NCI-H526 (cell line): ENCODE data around the gene GTSE1.

ENCODE experiments used
- DNase-seq, 2 experiments: peaks; one replicate each; lab custom pipeline; 2025; lab: John Stamatoyannopoulos, UW

Gene GTSE1

DNA sequence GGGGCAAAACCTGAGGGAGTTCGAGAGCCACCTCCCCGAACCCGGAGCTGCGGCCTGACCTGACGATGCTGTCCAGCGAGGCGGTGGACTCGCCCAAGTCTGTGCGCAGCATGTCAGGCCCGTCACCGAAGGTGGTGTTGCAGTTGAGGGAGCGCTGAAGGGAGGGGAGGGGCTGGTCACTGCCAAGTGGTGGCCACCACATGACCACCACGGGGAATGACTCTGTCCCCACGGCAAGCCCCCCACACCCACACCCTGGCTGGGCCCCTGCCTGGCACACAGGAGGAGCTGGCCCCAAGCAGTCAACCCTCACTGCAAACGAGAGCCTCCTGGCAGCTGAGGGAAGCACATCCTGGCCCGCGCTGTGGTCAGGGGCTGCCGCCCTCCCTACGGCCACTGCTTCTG, 69.7 kb downstream of the GTSE1 start:
- no peak for DNase-seq

DNA sequence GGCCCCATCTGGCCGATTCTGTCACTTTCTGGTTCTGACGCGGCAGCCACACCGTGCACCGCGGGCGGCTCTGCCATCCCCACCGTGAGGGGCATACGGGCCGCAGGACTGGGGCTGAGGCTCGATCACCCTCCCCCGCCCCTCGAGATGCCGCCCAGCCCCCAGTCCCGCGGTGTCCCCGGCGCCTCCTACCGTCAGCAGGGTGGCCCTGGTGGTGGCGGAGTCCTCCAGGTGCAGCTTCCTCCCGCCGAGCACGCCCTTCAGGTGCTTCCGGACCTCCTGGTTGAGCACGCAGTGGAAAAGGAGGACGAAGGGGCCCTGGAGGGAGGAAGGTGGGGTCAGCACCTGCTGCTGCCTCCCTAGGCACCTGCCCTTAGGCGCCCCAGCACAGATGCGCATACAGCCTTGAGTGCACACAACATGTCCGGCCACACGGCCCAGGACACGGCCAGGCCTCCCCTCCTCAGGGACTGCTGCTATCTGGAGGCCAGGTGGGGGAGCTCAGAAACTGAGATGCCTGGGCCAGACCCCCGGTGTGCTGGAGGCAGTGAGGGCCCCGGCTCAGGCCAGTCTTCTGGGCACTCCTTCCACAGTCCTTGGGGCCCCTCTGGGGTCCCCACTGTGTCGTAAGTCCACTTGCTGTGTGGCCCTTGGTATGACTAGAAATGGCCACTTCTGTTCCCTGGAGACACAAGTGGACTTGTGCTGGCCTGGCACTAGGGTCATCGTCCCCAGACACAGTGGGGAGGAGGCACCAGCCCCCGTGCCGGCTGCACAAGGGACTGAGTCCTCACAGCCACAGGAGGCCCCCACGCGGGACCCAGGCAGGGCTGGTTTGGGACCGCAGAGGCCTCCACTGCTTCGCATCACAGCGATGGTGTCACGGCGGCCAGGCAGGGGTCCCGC, 70.4 kb downstream of the GTSE1 start:
- DNase-seq = peak in 1 of 2 experiments; percentile 37

DNA sequence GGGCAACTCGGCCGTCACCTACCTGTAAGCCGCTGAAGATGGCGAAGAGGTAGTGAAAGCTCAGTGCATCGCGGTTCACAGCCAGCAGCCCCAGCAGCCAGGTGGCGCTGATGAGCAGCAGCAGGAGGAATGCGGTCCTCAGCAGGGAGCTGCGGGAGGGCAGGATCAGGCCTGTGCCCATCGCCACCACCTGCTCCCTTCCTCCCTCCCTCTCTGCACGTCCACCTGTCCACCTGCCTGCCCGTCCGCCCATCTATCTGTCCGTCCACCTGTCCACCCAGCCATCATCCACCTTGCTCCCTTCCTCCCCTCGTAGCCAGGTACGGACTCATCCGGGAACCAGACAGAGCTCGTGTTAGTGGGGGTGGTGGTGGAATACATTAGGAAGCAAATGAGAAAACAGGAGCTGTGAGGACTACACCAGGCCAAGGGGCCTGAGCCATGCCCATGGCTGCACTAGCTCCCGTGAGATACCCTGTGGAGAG, 71.1 kb downstream of the GTSE1 start:
- peak; percentile 43 to 75 for DNase-seq

- DNase-seq = no peak
These were observed 71.8 kb downstream of the GTSE1 start for GRCh38 chr22:46368422-46368821.

DNA sequence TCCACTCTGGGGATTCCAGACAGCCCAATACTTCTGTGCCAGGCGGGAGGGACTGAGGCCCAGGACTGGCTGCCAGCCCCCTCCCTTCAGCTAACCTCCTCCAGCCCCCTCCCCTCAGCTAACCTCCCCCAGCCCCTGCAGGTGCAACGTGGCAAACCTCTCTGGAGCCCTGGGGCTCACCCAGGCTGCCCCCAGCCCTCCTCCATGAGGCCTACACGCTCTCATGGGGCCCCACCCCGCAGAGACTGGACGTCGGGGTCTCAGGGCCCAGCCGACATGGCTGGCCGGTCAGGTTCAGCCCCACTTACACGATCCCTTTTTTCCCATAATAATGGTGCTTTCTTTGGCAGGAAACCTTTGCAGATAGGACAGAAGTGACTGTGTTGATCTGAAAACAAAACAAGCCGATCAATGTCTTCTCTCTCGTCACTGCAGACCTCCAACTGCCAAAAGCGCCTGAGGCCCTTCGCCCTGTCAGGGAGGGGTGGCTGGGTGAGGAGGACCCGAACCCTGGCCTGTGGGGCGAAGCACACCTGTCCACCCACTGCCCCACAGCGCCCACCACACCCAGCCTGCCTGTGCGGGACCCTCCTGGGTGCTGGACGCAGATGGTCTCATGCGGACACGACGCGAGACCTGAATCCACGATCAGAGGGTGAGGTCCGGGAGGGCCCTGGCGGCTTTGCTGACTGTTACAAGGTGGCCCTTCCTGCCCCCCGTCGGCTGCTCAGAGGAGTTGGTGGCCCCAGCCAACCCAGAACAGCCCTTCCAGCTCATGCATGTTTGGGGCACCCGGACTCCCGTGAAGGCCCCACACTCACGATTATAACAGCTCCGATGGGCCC, 72.4 kb downstream of the GTSE1 start:
- DNase-seq = no peak

DNA sequence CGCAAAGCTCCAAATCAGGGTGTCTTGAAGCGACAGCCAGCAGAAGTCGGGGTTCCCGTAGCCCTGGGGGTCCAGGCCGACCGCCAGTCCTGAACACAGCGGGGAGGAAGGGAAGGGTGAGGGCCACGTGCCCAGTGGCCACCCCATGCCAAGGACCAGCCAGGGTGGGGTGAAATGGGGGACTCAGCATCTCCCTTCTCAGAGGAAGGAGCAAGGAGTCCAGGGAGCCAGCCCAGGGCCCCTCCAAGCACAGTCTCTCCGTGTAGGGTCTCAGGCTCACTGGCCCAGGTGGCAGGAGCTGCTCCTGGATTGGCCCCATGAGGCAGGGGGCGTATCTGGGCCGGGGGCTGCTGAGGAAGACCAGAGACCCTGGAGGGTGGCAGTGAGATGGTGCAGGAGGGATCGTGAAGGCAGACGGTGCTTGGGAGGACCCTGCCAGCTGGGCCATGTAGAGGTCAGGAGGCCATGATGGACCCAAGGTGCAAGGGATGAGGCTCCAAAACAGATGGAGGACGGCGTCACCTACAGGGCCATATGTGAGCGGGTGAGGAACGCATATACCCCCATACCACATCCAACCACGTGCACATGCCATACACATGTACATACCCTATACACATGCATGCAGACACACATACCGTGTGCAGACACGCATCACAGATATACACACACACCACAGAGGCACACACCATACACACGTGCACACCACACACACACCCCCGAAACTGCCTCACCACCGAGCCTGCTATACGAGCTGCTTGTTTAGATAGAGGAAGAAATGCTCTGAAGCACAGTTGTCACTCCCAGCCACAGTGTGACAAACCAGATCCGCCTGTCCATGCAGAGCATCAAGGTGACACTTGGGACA, 73.3 kb downstream of the GTSE1 start:
- no peak for DNase-seq

DNA sequence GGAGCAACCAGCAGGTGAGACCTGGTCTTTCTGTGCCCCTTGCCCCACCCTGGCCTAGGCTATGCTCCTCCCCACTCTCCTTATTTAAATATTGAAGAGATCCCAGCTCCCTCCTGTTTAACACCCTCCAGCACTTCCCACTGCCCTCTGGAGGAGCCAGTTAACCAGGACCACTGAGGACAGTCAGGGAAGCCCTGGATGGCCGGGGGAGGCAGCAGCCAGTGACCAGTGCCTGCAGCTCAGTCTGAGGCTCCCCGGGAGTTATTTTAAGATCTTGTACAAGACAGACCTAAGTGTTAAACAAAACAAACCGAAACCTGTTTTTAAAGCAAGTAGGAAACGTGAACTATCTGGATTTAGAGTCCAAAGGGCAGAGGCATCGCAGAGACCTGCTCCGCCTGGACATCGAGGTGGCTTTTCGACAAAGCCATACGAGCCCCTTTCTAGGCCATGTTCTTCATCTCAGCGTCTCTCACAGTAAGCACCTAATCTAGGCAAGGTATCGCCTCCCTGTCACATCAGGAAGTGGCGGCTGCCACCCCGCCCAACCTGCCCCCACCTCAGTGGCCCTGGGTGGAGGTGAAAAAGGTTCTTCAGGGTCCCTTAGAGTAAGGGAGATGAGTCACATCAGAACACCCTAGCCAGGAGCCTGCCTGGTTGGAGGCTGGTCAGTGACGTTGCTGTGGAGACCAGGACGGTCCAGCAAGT, 74.1 kb downstream of the GTSE1 start:
- peak in 1 of 2 experiments; percentile 8 for DNase-seq

GRCh38 chr22:46371623-46372226, 75.1 kb downstream of the GTSE1 start:
- no peak for DNase-seq

DNA sequence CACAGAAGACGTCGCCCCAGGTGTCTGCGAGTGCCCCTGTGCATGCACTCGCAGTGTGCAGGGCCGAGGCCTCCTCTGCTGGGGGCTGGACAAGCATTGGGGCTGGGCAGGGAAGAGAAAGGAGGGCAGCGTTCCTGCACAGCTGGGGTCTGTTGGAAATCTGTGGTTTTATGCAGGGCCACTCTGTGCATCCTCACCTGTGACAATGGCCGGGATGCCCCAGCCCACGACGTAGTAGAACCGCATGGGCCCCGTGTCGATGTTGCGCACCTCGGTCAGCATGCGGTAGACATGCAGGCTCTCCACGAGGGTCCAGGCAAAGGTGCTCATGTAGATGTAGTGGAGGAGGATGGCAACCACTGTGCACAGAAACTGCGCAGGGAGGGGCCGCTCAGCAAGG, 76.0 kb downstream of the GTSE1 start:
- DNase-seq = no peak

- no peak for DNase-seq
These were observed 76.5 kb downstream of the GTSE1 start for GRCh38 chr22:46373159-46373558.

GRCh38 chr22:46373921-46374662, 77.4 kb downstream of the GTSE1 start:
- DNase-seq = no peak

DNA sequence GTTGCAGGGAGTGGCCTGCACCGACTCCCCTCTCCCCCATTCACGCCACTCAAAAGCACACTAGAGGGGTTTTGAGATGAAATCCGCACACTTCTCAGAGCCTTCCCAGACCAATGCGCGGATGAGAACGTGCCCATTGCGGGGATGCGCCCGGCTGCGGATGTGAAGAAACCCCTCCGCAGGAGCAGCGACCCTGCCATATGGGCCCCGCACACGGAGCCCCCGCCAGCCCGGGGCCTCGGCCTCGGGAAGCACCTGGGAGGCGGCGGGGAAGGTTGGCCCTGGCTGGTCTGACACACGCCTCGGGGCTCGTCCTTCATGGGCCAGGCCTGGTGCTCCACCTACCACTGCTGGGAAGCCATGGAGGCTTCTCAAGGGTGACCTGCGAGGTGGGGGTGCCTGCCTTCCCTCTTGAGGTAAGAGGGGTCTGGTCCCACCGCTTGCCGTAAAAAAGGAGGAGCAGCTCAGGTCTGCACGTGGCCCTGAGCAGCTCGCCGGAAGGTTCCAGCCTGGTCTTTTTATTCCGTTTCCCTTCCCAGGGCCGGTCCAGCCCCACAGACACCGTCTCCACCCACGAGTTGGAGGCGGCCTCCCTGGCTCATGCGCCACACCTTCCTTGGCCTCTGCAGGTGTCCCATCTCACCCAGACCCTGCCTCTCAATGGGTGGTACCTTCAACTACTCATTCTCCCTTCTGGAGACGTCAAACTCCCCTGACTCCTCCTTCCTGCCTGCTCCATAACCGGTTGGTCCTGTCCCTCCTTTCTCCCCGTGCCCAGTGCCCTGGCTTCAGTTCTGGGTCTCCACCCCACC, 78.2 kb downstream of the GTSE1 start:
- no peak for DNase-seq

- no peak for DNase-seq
These were observed 79.4 kb downstream of the GTSE1 start for GRCh38 chr22:46376111-46376510.

DNA sequence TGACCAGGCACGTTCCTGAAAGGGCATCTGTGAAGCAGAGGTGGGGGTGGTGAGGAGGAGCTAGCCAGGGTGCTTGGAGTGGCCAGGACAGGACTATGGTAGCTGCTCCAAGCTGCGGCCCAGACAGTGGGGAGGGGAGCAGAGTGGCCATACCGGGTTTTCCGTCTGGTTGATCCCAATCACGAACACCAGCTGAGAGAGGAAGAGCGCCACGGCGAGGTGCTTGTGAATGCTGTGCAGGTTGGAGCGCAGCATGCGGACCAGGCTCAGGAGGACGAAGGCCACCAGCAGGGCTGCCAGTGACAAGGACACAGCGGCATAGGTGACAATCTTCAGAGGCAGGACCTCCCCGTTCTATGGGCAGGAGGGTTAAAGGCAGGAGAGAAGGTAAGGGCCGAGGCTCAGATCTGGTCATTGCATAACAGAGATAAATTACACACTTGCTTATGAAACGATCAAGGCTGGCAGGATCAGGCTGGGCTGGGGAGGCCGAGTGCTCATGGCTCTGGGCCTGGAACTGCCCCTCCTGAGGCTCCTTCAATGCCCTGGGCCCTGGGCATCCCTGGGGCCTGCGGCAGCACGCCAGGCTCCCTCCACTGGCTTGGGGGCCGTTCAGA, 80.3 kb downstream of the GTSE1 start:
- no peak for DNase-seq

GRCh38 chr22:46377525-46378425, 81.1 kb downstream of the GTSE1 start:
- DNase-seq = no peak

DNA sequence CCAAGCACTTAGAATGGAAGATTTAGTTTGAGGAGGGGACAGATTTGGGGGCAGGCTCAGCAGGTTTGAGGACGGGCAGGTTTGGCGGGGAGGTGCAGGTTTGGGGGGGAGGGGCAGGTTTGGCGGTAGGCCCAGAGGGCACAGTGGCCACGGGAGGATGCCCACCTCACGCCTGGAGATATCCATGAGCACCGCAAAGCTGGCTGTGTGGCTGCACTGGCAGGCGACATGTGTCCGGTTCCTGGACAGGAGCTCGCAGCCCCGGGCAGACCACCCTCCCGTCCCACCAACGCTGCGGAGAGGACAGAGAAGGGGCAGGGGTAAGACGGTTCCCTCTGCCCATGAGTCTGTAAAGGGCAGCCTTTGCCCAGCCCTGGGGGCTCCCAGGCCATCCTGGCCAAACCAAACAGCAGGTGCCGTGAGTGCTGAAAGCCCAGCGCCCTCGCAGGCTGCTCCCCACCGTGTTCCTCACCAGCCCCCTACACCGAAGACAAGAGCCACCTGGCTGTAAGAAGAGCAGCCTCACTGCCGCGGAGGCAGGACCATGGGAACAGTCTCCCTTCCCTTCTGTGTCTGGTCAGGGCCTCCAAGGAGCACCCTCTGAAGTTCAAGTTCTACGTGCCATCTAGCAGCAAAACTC, 81.9 kb downstream of the GTSE1 start:
- DNase-seq = no peak
